Measurements from ENCODE around the gene DTX3.
A peak's percentile ranks its signal among the peaks of the same experiment; 100 is the strongest.
"Not testable (repeated sequence)": the region's sequence is repeated elsewhere in the genome, so short reads cannot be mapped to it uniquely, and the experiment has no call there.

DTX3 gene

GRCh38 chr12:57604454-57604991 lies at the start of gene DTX3:
TSS of gene DTX3 (plus strand) at chr12:57604824. CDS start at chr12:57606518, 1,694 bp downstream.
- peak; percentile 41 to 52 for DNase-seq

- DNase-seq: no peak
Measured at GRCh38 chr12:57554897-57555296, 49.7 kb upstream of the DTX3 start.

- DNase-seq: no peak
Measured at GRCh38 chr12:57558864-57559263, 45.8 kb upstream of the DTX3 start.

- DNase-seq: no peak
Measured at GRCh38 chr12:57560516-57560915, 44.1 kb upstream of the DTX3 start.

GRCh38 chr12:57561117-57561516 lies 43.5 kb upstream of the DTX3 start:
- not testable (repeated sequence) for DNase-seq

GRCh38 chr12:57563358-57563757 lies 41.3 kb upstream of the DTX3 start:
- no peak for DNase-seq

GRCh38 chr12:57564178-57564740 lies 40.4 kb upstream of the DTX3 start:
- DNase-seq: no peak

- DNase-seq: no peak
Measured at GRCh38 chr12:57568838-57569237, 35.8 kb upstream of the DTX3 start.

GRCh38 chr12:57569858-57570257 lies 34.8 kb upstream of the DTX3 start:
- DNase-seq: no peak

GRCh38 chr12:57570438-57570837 lies 34.2 kb upstream of the DTX3 start:
- DNase-seq: not testable (repeated sequence)

- no peak for DNase-seq
Measured at GRCh38 chr12:57571926-57572762, 32.5 kb upstream of the DTX3 start.

GRCh38 chr12:57574795-57575194 lies 29.8 kb upstream of the DTX3 start:
- no peak for DNase-seq

- no peak for DNase-seq
Measured at GRCh38 chr12:57575771-57576612, 28.6 kb upstream of the DTX3 start.

- no peak for DNase-seq
Measured at GRCh38 chr12:57576613-57577160, 27.9 kb upstream of the DTX3 start.

GRCh38 chr12:57577981-57578758 lies 26.5 kb upstream of the DTX3 start:
- no peak for DNase-seq

GRCh38 chr12:57579011-57579410 lies 25.6 kb upstream of the DTX3 start:
- no peak for DNase-seq

- DNase-seq: no peak
Measured at GRCh38 chr12:57579677-57580465, 24.8 kb upstream of the DTX3 start.

GRCh38 chr12:57580466-57580795 lies 24.2 kb upstream of the DTX3 start:
- no peak for DNase-seq

- DNase-seq: no peak
Measured at GRCh38 chr12:57581802-57582201, 22.8 kb upstream of the DTX3 start.

GRCh38 chr12:57582440-57582839 lies 22.2 kb upstream of the DTX3 start:
- DNase-seq: no peak
